Muscle layer of colon (tissue), 2 donors: ENCODE results near the gene CCL4.
"Not testable (repeated sequence)": the region's sequence is repeated elsewhere in the genome, so short reads cannot be mapped to it uniquely, and the experiment has no call there.

Source experiments
- H3K27ac ChIP-seq: one replicate; pipeline ENCODE4 v1.7.0; 2013; ENCODE audit warnings: low read depth, mild to moderate bottlenecking, low read length, moderate library complexity
- H3K27me3 ChIP-seq, 2 donors: one replicate each; pipeline ENCODE4 v1.7.0; 2013; ENCODE audit warnings: low read length in 2 of 2, mild to moderate bottlenecking in 2 of 2; ENCODE audit not compliant: insufficient read depth in 2 of 2, control insufficient read depth in 1 of 2
- H3K36me3 ChIP-seq: one replicate; pipeline ENCODE4 v1.7.0; 2013; ENCODE audit warnings: mild to moderate bottlenecking, low read length; ENCODE audit not compliant: insufficient read depth
- H3K4me1 ChIP-seq: one replicate; pipeline ENCODE4 v1.7.0; 2013; ENCODE audit warnings: mild to moderate bottlenecking, low read length; ENCODE audit not compliant: insufficient read depth
- H3K4me3 ChIP-seq, 2 donors: one replicate each; pipeline ENCODE4 v1.7.0; 2013; ENCODE audit warnings: low read length in 2 of 2, low read depth in 1 of 2, mild to moderate bottlenecking in 1 of 2, moderate library complexity in 1 of 2
- H3K9ac ChIP-seq: one replicate; pipeline ENCODE4 v1.7.0; 2013; ENCODE audit warnings: low read length
- H3K9me3 ChIP-seq: one replicate; pipeline ENCODE4 v1.7.0; 2013; ENCODE audit warnings: mild to moderate bottlenecking, low read length
- donor health status: abdominal sarcoma.
- donor health status: Adenocarcinoma of cecum.

CCL4 gene

GRCh38 chr17:36103401-36103975 is at the start of gene CCL4:
Gene CCL4, plus strand, starts transcription at chr17:36103827. Its CDS starts 79 bp downstream, at chr17:36103906.
- H3K27ac ChIP-seq, H3K4me3 ChIP-seq, H3K9ac ChIP-seq, H3K4me1 ChIP-seq, H3K9me3 ChIP-seq, H3K36me3 ChIP-seq, H3K27me3 ChIP-seq: not testable (repeated sequence)

GRCh38 chr17:36055171-36055570 is 48.5 kb upstream of the CCL4 start:
- Histone ChIP-seq H3K9ac (no peak overlapping the region), H3K4me1 (no peaks in the 10 kb centered on the region), H3K27ac (no peak overlapping the region), H3K4me3 (no peak overlapping the region), H3K36me3 (no peaks in the 10 kb centered on the region), H3K9me3 (peaks cover 6% of the 10 kb centered on the region), H3K27me3 (no peaks in the 10 kb centered on the region)

GRCh38 chr17:36055921-36056520 is 47.6 kb upstream of the CCL4 start:
- Histone ChIP-seq H3K36me3 (no peaks in the 10 kb centered on the region), H3K9ac (no peak overlapping the region), H3K4me1 (no peaks in the 10 kb centered on the region), H3K27me3 (no peaks in the 10 kb centered on the region), H3K27ac (no peak overlapping the region), H3K4me3 (no peak overlapping the region), H3K9me3 (peaks cover 4% of the 10 kb centered on the region)

- Histone ChIP-seq H3K27me3 (no peaks in the 10 kb centered on the region), H3K4me1 (no peaks in the 10 kb centered on the region), H3K9me3 (no peaks in the 10 kb centered on the region), H3K4me3 (no peak overlapping the region), H3K36me3 (no peaks in the 10 kb centered on the region), H3K9ac (no peak overlapping the region), H3K27ac (no peak overlapping the region)
These were observed 45.7 kb upstream of the CCL4 start for GRCh38 chr17:36057911-36058310.

- no peak overlapping the region for H3K4me3 ChIP-seq
- no peaks in the 10 kb centered on the region for H3K27me3 ChIP-seq
- H3K9ac ChIP-seq = no peak overlapping the region
- H3K36me3 ChIP-seq = no peaks in the 10 kb centered on the region
- H3K27ac ChIP-seq = no peak overlapping the region
- H3K4me1 ChIP-seq = no peaks in the 10 kb centered on the region
- no peaks in the 10 kb centered on the region for H3K9me3 ChIP-seq
These were observed 44.2 kb upstream of the CCL4 start for GRCh38 chr17:36059406-36059805.

GRCh38 chr17:36060816-36061215 is 42.8 kb upstream of the CCL4 start:
- no peaks in the 10 kb centered on the region for H3K27me3 ChIP-seq
- no peaks in the 10 kb centered on the region for H3K36me3 ChIP-seq
- H3K4me3 ChIP-seq = no peak overlapping the region
- H3K27ac ChIP-seq = no peak overlapping the region
- no peaks in the 10 kb centered on the region for H3K4me1 ChIP-seq
- H3K9ac ChIP-seq = no peak overlapping the region
- no peaks in the 10 kb centered on the region for H3K9me3 ChIP-seq

- H3K4me3 ChIP-seq = no peak within 1 kb of the TSS
These were observed 39.7 kb upstream of the CCL4 start, which contains the start of gene CCL18 for GRCh38 chr17:36063786-36064541. Gene CCL18, plus strand, starts transcription at chr17:36064272. Its CDS starts 71 bp downstream, at chr17:36064343.

GRCh38 chr17:36066365-36066985 is 37.2 kb upstream of the CCL4 start:
- H3K9me3 ChIP-seq = no peaks in the 10 kb centered on the region
- H3K36me3 ChIP-seq = no peaks in the 10 kb centered on the region
- H3K9ac ChIP-seq = no peak overlapping the region
- no peak overlapping the region for H3K4me3 ChIP-seq
- H3K27ac ChIP-seq = no peak overlapping the region
- H3K27me3 ChIP-seq = no peaks in the 10 kb centered on the region
- H3K4me1 ChIP-seq = no peaks in the 10 kb centered on the region

More at GRCh38 chr17:36063786-36064541, 39.7 kb upstream of the CCL4 start, which contains the start of gene CCL18:
- Histone ChIP-seq H3K4me1 (no peaks in the 10 kb centered on the region), H3K9me3 (no peaks in the 10 kb centered on the region), H3K9ac (no peak within 1 kb of the TSS), H3K36me3 (no peaks in the 10 kb centered on the region), H3K27ac (no peak within 1 kb of the TSS), H3K27me3 (no peaks in the 10 kb centered on the region)

GRCh38 chr17:36068524-36068923 is 35.1 kb upstream of the CCL4 start:
- H3K9me3 ChIP-seq = no peaks in the 10 kb centered on the region
- no peak overlapping the region for H3K9ac ChIP-seq
- no peak overlapping the region for H3K4me3 ChIP-seq
- no peaks in the 10 kb centered on the region for H3K4me1 ChIP-seq
- H3K27ac ChIP-seq = no peak overlapping the region
- H3K27me3 ChIP-seq = no peaks in the 10 kb centered on the region
- no peaks in the 10 kb centered on the region for H3K36me3 ChIP-seq

- no peaks in the 10 kb centered on the region for H3K36me3 ChIP-seq
- no peaks in the 10 kb centered on the region for H3K4me1 ChIP-seq
- no peaks in the 10 kb centered on the region for H3K27me3 ChIP-seq
- no peak overlapping the region for H3K27ac ChIP-seq
- H3K4me3 ChIP-seq = no peak overlapping the region
- H3K9ac ChIP-seq = no peak overlapping the region
- no peaks in the 10 kb centered on the region for H3K9me3 ChIP-seq
These were observed 34.5 kb upstream of the CCL4 start for GRCh38 chr17:36069136-36069535.

GRCh38 chr17:36070427-36070826 is 33.2 kb upstream of the CCL4 start:
- no peaks in the 10 kb centered on the region for H3K4me1 ChIP-seq
- H3K9ac ChIP-seq = no peak overlapping the region
- H3K27ac ChIP-seq = no peak overlapping the region
- no peaks in the 10 kb centered on the region for H3K36me3 ChIP-seq
- H3K27me3 ChIP-seq = no peaks in the 10 kb centered on the region
- H3K4me3 ChIP-seq = no peak overlapping the region
- no peaks in the 10 kb centered on the region for H3K9me3 ChIP-seq
